ENCODE results near the gene CD19.
"Not testable (repeated sequence)": the region's sequence is repeated elsewhere in the genome, so short reads cannot be mapped to it uniquely, and the experiment has no call there.

The CD19 gene

DNA sequence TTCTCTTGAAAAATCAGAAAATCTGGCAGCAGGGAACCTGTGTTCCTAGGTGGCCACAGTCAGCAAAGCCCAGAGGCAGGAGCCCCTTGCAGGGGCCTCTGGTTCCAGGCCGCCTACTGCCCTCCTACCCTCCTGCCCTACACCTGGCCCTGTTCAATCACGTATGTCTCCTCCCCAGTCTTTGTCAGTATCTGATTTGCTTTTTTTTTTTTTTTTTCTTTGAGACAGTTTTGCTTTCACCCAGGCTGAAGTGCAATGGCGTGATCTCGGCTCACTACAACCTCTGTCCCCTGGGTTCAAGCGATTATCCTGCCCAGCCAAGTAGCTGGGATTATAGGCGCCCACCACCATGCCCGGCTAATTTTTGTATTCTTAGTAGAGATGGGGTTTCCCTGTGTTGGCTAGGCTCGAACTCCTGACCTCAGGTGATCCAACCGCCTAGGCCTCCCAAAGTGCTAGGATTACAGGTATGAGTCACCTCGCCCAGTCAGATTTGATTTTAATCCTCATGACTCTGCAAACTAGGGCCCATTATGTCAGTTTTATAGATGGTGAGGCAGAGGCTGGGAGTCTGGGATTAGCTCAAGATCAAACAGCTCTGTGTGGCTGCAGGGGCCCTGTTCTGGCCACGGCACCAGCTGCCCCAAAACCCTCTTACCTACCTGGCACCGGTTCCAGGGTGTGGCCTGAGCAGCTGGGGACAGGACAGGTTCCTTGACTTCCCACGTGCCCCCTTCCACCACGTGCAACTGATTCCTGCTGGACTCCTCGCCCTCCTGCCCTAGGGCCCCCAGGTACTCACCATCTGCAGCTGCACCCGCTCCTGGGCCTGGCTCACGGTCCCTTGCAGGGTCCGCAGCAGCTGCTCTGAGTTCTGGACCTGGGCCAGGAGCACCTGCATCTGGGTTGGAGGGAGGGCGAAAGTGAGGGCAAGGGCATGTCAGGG lies 21.4 kb upstream of the CD19 start:
- no peak for DNase-seq

DNA sequence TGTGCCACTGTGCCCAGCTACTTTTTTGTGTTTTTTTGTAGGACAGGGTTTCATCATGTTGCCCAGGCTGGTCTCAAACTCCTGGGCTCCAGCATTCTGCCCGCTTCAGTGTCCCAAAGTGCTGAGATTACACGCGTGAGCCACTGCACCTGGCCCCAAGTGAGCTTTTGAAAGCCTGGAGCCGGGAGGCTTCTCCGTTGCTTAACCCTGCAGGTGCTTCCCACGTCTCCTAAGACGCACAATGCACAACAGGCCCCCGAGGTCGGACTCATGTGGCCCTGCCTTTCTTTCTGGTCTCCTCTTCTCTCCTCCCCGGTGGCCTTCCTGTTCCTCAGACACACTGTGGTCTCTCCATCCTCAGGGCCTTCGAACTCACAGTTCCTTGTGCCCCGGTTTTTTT lies 19.2 kb upstream of the CD19 start:
- DNase-seq, result no peak

GRCh38 chr16:28913946-28914724 lies 17.6 kb upstream of the CD19 start:
- no peak for DNase-seq

DNA sequence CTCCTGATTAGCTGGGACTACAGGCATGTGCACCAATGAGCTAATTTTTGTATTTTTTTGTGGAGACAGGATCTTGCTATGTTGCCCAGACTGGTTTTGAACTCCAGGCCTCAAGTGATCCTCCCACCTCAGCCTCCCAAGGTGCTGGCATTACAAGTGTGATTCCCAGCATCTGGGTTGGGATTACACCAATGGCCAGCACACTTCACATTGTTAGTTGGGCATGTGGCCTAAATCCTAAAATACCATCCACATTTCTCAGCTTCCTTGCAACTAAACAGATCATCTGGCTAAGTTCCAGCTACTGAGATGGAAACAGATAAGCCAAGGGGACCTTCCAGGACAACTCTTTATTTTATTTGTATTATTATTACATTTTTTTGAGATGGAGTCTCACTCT lies 16.6 kb upstream of the CD19 start:
- DNase-seq, result no peak

DNA sequence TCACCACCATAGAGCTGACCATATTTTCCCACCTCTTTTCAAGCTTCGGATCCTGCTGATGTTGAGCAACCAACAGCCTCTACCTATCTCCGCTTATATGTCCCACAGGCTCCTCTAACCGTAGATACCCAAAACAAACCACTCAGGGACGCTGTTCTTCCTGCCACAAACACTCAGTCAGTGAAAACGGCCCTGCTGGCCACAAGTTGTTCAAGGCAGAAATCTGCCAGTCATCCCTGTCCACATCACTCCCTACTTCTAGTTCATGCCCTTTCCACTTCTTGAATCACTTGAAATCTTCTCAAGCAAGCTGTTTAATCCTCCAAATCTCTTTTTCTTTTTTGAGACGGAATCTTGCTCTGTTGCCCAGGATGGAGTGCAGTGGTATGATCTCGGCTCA lies 14.7 kb upstream of the CD19 start:
- no peak for DNase-seq

- DNase-seq, result no peak
These were observed 13.1 kb upstream of the CD19 start for GRCh38 chr16:28918698-28919097.

- DNase-seq, result no peak
These were observed 8.6 kb upstream of the CD19 start for GRCh38 chr16:28923231-28923587.

DNA sequence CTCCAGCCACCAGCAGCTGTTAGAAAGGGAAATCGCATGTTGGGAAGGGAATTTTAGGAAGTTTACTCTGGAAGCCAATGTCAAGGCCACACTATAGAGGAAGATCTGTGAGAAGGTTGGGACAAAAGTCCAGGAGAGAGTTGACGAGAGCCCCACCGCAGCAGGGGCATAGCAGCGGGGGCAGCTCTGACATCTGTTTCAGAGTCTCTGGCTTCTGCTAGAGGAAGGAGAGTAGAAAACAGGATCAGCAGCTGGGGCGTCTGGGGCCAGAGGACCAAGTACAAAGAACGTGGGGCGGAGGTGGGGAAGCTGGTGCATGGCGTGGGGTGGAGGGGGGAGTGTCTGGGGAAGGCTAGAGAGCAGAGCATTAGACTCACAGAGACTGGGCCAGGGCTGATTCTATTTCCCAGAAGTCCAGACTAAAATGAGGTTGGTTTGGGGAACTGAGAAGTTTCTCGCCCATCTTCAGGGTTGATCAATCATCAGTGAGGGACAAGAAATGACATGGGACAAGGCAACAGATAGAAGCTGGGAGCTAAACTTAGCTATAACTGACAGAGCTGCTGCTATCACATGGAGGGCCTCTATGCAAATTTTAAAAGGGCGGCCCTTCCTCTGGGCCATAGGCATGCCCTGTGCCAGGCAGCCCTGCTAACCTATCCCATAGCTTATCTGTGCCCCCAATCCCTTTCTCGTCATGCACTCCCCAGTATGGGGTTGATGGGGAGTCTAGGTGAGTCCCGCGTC lies 7.9 kb upstream of the CD19 start:
- DNase-seq, result no peak

- DNase-seq, result no peak
These were observed 7.4 kb upstream of the CD19 start for GRCh38 chr16:28924399-28924761.

- peak; percentile 98 for DNase-seq
These were observed 6.9 kb upstream of the CD19 start, which contains the start of gene RABEP2 for GRCh38 chr16:28924762-28925385. TSS of gene RABEP2 (minus strand) at chr16:28925238. CDS start at chr16:28925163, 75 bp downstream.

DNA sequence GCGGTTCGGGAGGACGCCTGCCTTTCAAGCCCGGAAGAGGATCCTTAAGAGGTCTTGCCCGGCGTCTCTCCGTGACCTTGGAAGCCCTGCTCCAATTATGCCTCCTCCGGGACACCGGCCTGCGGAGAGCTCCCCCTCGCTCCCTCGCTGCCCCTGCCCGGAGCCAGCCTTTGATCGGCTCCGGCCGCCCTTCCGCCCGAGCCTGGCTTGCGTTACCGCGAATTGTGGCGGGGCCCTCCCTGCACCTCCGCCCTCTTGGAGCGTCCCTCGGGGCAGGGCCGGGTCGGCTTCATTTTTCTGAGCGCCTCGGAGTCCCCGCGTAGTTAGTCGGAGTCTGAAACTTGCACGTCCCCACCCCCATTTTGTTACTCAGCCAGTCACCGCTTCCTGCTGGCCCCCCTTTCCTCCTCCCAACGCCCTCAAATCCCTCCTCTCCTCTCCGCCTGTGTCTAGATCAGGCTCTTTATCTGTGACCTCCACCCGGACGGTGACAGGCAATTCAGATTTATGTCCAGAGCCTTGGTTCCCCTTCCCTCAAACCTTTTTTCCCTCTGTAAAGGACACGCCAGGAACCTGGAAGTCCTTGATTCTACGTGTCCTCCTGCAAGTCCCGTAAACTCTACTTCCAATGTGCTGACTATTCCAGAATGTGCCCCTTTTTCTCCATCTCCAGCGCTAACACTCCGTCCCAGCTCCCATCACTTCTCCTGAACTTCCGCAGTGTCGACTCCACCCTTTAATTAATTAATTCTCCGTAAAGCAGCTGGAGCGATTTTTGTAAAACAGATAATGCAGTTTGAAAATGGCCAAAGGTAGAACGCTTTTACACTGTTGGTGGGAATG lies 6.2 kb upstream of the CD19 start:
- peak; percentile 72 for DNase-seq

GRCh38 chr16:28926284-28926683 lies 5.5 kb upstream of the CD19 start:
- DNase-seq, result not testable (repeated sequence)

GRCh38 chr16:28927815-28928214 lies 4.0 kb upstream of the CD19 start:
- DNase-seq, result no peak

- no peak for DNase-seq
These were observed 1.6 kb upstream of the CD19 start for GRCh38 chr16:28930203-28930602.

GRCh38 chr16:28930652-28931051 lies 1.1 kb upstream of the CD19 start:
- DNase-seq, result no peak

DNA sequence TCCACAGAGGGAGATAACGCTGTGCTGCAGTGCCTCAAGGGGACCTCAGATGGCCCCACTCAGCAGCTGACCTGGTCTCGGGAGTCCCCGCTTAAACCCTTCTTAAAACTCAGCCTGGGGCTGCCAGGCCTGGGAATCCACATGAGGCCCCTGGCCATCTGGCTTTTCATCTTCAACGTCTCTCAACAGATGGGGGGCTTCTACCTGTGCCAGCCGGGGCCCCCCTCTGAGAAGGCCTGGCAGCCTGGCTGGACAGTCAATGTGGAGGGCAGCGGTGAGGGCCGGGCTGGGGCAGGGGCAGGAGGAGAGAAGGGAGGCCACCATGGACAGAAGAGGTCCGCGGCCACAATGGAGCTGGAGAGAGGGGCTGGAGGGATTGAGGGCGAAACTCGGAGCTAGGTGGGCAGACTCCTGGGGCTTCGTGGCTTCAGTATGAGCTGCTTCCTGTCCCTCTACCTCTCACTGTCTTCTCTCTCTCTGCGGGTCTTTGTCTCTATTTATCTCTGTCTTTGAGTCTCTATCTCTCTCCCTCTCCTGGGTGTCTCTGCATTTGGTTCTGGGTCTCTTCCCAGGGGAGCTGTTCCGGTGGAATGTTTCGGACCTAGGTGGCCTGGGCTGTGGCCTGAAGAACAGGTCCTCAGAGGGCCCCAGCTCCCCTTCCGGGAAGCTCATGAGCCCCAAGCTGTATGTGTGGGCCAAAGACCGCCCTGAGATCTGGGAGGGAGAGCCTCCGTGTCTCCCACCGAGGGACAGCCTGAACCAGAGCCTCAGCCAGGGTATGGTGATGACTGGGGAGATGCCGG lies 769 bp downstream of the CD19 start:
- no peak for DNase-seq

- DNase-seq, result no peak
These were observed 1.4 kb downstream of the CD19 start for GRCh38 chr16:28933171-28933570.

GRCh38 chr16:28935346-28935745 lies 3.6 kb downstream of the CD19 start:
- DNase-seq, result no peak

GRCh38 chr16:28935924-28936783 lies 4.4 kb downstream of the CD19 start:
- DNase-seq, result peak; percentile 81

DNA sequence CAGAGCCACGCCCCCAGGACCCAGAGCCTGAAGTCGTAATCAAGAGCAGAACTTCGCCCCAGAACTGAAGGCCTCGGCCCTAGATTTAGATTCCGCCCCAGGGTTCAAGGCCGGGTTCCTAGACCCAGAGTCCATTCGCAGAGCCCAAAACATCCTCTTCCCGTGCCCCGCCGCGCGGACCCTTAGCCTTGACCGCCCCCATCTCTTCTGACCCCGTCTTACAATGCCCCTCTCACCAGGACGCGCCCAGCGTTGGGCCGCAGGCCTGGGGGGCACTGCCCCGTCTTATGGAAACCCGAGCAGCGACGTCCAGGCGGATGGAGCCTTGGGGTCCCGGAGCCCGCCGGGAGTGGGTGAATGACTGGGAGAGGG lies 5.0 kb downstream of the CD19 start:
- no peak for DNase-seq

Measured in stimulated activated CD4-positive, alpha-beta T cell treated with anti-CD3 and anti-CD28 coated beads, Interleukin-12 subunit alpha, Interleukin-12 subunit beta, amount 100 ng/mL, for 4 hours (primary cell).